ENCODE measurements around the gene OR13J1.
"Not testable (repeated sequence)": the region's sequence is repeated elsewhere in the genome, so short reads cannot be mapped to it uniquely, and the experiment has no call there.

OR13J1 gene, protein sequence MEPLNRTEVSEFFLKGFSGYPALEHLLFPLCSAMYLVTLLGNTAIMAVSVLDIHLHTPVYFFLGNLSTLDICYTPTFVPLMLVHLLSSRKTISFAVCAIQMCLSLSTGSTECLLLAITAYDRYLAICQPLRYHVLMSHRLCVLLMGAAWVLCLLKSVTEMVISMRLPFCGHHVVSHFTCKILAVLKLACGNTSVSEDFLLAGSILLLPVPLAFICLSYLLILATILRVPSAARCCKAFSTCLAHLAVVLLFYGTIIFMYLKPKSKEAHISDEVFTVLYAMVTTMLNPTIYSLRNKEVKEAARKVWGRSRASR

DNA sequence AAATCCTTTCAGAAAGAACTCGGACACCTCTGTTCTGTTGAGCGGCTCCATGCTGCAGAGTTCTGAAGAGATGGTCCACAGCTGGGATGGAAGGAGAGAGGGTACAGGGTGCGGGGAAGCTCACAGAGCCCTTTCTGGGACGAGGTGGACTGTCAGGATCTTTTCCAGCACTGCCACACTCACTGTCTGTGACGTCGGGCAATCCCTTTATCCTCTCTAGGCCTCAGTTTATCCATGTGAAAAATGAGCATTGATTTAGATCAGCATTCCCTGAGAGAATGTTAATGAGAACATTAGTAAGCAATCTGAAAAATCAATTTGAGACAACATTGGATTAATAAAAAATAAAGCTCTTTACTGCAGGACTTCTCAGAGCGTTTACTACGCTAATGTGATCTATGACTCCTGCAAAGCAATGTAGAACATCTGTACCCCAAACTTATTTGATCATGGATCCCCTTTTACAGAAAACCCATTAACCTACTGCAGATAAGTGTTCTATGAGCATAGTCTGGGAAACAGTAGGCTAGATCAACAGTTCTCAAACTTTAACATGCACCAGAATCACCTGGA lies at the start of gene OR13J1:
TSS of gene OR13J1 (minus strand) at position 51 of the 573 bp plus-strand sequence. CDS start at position 51, 0 bp downstream.
- no peak for DNase-seq

DNA sequence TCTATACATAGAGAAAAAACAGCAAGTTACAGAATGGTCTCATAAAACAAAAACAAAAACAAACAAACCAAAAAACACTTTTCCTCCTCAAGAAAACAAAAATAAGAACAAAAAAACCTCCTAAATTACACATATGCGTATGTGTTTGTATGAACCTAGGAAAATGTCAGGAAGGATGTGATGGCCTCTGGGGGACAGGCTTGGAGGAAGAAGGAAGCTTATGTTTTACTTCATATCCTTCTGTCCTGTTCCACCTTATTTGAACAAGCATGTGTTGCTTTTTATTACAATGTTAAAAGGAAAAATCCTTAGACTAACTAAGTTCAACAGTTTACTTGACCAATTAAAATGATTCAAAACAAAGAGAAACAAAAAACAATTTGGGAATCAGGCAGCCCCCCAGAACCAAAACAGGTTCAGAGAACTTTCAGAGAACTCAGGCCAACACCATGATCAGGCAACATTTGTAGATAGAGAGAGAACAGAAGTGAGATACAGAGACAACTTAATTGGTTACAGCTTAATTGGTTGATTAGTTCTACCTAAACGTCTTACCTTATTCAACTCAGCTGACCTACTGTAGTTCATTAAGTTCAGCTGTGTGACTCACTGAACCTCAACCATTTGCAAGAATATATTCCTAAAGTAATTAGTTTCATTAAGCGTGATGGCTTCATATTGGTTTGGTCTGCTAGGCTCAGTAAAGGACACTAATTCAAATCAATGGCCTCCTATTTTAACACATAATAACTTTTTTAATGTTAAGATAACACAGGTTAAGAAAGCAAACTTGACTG lies 49.2 kb upstream of the OR13J1 start:
- no peak for DNase-seq

DNA sequence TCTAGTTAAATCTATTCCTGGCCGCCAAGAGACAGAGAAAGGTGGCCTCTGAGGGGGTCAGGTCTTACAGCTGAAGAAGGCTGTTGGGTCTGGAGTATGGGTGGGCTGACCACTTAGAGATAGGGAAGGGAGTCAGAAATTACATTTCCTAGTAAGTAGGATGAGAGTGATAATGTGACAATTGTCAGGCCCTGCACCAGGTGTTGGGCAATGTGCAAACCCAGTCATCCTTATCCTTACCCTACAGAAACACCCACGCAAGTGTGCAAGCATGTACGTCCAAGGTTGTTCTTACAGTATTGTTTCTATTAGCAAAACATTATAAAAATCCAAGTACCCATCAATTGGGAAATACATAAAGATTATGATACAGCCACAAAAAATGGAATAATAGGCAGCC lies 48.6 kb upstream of the OR13J1 start:
- no peak for DNase-seq

DNA sequence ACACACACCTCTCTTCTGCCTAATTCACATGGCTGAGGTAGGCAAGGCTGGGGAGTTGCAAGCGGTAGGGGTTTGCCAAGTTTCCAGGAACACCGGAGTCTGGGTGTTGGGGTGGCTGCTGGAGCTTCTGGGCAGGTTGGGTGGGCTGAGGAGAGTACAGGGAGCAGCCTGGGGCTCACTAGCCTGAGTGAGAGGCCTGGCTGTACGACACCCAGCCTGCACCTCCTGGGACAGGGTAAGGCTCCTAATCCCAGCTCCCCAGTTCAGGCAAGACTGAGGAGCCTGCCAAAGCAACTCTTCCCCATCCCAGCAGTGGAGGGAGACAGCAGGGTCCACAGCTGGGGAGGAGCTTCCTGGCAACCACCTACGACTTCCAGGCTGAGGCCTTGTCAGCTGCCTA lies 47.1 kb upstream of the OR13J1 start:
- DNase-seq = no peak

DNA sequence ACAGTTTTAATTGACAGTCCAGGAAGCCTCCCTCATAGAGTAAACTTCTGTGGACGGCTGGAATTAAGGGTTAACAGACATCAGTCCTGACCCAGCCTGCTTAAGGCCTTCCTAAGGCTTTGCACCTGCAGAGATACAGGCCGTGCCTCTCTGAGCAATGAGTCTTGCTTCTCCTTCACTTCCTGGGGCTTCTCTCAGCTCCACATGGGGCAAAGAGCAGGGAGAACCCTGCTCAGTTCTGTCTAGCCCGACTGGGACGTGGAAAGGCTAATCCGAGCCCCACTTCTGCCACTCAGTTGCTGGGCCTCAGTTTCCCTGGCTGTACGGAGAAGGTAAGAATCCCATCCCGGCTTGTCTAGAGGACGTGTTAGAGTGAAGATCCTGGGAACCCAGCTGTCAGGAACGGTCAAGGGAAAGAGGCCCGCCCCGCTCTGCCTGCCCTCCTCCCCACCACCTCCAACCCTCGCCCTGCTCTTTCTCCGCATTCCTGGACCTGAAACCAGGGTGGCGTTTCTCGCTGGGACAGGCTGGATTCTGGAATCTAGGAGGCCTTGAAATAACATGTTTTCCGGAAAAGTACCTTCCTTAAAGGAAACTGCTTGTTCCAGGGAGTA lies 45.6 kb upstream of the OR13J1 start:
- DNase-seq = no peak

DNA sequence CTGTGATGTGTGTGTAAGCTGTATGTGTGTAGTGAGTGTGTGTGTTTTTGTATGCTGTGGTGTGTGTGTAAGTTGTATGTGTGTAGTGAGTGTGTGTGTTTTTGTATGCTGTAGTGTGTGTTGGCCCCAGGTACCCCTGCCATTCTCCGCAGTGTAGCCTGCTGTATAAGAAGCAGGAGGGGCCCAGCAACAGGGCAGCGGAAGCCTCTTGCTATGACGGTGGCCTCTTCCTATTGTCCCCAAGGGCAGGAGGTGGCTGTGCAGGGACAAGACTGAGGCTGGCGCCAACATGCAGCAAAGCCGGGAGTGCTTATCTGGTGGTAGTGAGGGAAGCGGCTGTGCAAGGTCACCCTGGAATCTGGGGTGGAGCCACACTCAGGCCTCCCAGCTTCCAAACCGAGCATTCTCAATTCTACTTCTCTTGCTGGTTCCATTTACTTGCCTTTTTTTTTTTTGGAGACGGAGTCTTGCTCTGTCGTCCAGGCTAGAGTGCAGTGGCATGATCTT lies 44.2 kb upstream of the OR13J1 start:
- DNase-seq = no peak

DNA sequence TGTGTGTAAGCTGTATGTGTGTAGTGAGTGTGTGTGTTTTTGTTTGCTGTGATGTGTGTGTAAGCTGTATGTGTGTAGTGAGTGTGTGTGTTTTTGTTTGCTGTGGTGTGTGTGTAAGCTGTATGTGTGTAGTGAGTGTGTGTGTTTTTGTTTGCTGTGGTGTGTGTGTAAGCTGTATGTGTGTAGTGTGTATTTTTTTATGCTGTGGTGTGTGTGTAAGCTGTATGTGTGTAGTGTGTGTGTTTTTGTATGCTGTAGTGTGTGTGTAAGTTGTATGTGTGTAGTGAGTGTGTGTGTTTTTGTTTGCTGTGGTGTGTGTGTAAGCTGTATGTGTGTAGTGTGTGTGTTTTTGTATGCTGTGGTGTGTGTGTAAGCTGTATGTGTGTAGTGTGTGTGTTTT lies 43.2 kb upstream of the OR13J1 start:
- not testable (repeated sequence) for DNase-seq

DNA sequence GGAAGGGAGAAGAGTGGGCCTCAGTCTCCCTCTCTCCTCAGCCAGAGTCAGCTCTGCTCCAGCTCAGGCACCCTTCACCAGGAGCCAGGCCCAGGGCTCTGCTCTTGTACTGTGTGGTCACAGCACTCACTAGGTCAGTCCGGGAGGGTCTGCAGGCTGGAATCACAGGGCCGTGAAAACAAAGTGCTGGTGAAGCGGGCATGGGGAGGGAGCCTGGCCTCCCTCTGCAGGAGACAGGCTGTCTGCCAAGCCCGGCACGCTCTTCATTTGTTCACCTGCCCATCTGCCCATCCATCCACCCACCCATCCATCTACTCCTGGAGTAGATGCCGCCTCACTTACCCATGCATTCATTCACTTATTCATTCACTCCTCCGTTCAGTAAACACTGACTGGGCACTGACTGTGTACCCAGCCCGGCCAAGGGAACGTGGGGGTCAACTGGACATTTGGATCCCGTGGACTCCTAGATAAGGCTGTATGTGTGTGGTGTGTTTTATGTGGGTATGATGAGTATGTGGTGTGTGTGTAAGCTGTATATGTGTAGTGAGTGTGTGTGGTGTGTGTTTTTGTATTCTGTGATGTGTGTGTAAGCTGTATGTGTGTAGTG lies 42.7 kb upstream of the OR13J1 start:
- no peak for DNase-seq

DNA sequence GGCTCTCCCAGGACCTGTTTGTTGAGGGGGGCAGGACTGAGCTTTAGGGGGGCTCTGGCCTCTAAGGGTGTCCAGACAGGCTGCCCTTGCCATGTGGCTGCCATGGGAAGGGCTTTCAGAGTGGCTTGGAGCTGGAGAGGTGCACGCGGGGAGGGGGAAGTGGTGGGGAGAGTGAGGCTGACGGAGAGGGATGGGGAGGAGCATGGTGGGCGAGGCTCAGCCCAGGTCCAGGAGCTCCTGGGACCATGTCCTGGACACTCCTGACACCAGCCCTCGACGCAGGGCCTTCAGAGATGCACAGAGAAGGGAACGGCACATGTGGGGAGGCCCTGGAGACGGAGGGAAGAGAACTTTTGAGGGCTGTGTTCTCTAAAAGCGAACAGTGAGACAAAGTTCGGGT lies 41.5 kb upstream of the OR13J1 start:
- no peak for DNase-seq

DNA sequence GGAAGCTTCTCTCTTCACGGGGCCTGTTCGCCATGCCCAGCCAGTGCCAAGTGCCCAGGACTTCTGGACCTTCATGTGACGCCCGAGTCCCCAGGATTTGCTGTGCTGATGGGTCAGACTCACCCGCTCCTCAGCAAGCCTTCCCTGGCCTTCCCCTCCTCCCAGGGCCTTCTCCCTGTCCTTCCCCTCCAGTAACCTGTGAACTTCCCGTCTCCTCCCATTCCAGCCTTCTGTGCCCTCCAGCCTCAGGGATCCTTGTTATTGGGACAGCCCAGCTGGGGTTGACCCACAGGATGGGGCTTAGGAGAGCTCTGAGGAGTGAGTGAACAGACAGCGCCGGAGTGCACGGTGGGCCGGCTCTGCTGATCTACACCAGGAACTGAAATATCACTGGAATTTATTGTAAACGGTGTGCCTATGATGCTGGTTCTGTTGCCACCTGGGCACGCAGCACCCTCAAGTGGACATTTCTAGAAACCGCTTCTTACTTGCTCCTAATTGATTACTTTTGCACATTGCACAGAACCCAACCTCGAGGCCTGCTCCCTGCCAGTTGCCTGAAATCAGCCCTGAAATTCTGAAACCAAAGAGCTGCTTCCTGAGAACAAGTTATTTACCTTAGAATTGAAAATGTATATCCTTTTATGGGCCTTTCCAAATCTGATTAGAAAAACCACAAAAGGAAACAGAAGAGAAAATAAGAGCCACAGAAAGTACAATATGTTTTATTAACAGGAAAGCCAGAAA lies 40.6 kb upstream of the OR13J1 start:
- no peak for DNase-seq

DNA sequence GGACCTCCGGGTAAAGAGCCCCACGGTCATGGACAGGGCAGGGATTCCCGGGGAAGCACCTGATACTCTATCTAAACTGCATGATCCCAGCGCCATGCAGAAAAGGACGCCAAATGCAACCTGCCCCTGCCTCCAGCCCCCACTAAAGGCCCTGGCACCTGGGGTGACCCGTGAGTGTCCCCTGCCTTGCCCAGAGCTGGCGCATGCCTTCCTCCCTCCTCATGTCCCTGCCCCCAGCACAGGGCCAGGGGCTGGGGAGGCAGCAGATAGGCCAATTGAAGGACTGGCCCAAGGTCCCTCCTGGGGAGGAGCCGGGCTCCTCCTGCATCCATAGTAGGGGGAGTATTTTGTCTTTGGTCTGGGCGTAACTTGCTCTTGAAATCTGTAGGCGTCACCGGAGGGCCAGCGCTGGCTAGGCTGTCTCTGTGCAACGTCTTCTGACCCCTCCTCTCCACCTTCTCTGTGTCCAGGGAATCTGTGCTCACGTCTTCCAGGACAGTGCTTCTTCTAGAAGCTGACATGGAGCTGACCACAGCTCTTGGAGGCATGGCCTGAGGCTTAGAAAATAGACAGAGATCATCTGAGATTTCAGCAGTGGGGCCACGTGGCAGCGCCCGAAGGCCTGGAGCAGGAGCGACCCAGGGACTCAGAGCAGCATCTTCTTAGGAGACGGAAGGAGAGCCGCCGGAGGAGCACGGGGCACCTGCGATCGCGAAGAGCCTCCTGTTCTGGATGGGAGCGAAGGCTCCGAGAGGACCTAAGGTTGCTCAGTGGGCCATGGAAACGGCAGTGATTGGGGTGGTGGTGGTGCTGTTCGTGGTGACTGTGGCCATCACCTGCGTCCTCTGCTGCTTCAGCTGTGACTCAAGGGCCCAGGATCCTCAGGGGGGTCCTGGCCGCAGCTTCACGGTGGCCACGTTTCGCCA lies 39.7 kb upstream of the OR13J1 start:
- DNase-seq = no peak

DNA sequence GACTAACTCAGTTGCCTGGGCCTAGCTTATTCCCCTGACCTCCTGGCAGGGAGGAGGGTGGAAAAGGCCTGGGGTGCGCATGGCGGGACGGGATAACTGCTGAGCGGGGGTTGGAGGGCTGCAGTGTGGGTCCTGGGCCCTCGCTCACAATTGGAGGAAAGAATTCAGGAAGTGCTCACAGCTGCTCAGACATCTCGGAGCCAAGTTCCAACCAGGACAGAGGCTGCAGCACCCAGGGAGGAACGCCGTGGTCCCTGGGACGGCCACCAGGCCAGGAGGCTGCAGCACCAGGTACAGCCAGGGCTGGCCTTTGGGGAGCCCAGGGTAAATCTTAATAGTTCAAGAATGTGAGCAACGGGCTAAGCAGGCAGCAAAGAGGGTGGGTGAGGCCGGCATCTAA lies 39.1 kb upstream of the OR13J1 start, which contains the start of gene SPAAR:
TSS of gene SPAAR (plus strand) at position 217 of the 400 bp plus-strand sequence. CDS start 974 bp downstream, outside the sequence.
- DNase-seq = no peak

DNA sequence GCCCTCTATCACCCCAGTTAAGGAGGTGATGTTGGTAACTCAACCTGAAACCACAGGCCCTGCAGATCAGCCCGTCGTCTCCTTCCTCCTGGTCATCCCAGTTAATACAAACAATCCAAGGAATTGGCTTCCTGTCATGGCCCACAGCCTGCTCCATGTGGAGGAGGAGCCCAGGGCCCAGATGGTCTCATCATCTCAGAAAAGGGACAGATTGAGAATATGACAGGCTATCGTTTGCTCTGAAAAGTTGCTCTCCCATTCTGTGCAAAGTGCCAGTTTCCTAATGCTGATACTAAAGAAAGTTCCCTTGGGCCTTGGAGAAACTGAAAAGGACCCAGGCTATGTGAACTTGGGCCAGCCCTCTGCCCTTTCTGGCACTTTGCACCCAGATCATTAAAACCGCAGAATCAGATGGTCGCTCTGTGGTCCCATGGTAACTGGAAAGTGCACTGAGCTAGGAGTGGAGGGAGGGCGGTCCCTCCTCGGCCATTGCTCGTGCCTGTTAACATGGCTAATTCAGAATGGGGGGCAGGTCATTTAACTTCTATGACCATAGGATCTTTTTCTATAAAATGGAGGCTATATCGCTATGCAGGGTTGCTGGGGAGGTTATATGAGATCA lies 38.4 kb upstream of the OR13J1 start:
- no peak for DNase-seq

DNA sequence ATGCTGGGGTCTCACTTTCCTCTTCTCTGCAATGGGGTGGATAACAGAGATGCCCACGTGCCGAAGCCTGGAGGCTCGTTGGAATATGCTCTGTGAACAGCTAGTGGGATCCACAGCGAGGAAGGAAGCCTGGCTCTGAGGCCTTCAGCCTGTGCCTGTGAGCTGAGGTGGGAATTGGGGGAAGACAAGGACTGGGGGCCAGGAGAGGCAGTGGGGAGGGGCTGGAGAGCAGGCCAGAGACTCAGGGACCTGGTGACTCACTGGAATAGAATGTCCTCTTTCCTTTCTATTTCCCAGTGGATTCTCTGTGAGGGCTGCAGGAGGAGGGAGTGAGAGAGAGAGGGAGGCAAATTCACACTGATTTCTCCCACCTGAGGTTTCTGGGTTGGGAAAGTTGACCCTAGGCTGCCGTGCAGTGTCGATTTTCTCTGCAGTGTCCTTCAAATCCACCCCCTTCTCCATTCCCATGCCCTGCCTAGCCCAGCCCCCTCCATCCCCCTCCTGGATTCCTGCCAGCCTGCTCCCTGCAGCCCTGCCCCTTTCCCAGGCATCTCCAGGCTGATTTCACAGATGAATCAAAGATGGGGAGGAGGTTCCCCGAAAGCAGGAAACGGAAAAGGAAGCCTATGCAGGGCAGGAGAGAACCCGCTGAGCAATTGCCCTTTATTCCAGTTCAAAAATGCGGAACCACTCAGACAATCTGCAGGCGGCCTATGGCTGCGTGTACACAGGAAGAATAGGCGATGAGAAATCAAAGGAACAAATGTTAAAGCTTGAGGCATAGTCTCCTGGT lies 37.7 kb upstream of the OR13J1 start:
- no peak for DNase-seq

DNA sequence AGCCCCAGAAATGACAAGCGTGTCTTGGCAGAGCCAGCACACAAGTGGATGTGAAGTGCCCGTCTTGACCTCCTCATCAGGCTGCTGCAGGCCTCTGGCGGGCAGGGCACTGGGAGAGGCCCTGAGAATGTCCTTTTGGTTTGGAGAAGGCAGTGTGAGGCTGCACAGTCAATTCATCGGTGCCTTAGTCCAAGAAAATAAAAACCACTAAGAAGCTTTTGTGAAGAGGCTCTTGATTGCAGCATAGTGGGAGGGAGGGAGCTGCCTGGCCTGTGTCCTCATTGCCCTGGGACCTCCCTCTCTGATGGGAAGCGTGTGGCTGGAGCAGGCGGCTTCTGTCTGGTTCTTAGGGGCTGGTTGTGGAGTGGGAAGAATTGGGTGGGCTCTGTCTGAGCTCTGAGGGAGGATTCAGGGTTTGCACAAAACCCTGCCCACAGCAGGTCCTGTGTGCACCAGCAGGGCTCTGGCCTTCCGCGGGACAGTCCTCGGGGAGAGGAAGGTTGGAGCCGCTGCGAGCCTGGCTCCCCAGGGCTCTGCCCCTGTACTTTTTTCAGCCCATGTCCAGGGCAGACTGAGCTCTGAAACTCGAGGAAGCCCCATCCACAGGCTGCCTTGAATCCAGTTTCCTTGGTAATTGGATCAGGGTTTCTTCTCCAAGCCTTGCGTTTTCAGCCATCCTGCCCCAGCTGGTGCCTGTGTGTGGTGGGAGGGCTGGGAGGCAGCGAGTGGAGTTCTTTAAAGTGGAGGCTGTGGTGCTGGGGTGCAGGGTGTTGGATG lies 36.9 kb upstream of the OR13J1 start:
- DNase-seq = no peak

DNA sequence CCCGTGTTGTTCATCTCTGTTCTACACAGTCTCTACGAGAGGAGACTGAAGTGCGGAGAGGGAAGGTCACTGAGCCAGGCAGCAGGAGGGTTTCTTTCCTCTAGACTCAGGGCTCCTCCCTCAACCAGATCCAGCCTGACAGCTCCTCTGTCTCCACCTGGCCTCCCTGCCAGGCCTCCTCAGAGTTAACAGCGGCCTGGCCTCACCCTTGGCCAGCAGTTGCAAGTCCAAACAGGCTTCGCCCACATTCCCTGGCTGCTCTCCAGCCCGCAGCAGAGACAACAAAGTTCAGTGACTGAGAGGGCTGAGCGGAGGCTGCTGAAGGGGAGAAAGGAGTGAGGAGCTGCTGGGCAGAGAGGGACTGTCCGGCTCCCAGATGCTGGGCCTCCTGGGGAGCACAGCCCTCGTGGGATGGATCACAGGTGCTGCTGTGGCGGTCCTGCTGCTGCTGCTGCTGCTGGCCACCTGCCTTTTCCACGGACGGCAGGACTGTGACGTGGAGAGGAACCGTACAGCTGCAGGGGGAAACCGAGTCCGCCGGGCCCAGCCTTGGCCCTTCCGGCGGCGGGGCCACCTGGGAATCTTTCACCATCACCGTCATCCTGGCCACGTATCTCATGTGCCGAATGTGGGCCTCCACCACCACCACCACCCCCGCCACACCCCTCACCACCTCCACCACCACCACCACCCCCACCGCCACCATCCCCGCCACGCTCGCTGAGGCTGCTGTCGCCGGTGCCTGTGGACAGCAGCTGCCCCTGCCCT lies 35.9 kb upstream of the OR13J1 start, which contains the start of gene HRCT1:
TSS of gene HRCT1 (plus strand) at position 291 of the 768 bp plus-strand sequence. CDS start at position 377, 86 bp downstream.
- DNase-seq = no peak

DNA sequence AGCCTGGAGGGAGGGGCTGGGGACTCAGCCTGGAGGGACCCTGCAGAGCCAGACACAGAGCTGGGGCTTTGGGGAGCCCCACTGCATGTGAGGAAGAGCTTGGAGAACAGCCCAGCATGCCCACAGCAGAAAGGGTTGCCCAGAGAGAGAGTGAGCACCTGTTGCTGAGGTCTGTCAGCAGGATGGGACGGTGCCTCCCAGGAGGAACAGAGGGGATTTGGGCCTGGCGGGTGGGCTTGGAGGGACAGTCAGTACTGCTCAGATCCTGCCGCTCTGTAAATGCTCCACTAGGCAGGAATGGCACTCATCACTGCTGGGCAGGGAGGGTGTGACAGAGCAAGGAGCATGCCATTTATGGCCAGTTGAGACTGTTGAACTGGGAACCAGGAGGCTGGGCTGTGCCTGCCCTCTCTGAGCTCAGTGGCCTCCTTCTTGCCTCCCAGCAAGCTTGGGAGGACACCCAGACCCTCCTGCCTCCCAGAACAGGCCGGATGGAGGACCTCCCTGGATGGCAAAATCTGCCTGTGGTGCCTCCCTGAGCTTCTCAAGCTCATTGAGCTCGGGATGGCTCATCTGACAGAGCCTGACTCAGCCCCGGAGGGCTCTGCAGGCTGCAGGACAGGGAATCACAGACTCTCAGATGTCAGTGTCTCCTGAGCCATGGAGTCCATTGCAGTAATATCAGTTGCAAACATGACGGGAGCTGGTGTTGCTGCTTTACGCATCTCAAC lies 35.0 kb upstream of the OR13J1 start:
- DNase-seq = no peak

Data from cortex of kidney (tissue), 1 donor.